ENCODE results near the gene G0S2.

DNA sequence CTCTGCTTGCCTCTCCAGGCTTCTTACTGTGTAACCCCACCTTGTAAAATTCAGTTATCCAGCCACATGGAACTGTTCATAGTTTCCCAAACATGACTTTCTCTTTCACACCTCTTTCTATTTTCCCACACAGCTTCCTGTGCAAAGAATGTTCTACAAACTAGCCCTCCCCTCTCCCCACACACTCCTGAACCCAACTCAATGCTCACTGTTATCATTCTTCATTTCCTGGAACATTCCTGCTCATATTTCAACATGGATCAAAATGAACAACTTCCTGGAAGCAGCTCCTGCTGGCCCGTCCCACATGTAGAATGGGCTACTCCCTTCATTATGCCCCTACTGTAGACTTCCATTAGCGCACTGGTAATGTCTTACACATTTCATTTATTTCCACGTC lies 21.9 kb downstream of the G0S2 start:
- TF ChIP-seq JUND (IDR thresholded peaks at IDR 0.05; ENCODE audit: low read length), result no peak
- no peak for TF ChIP-seq POLR2A (IDR thresholded peaks at IDR 0.05; ENCODE audit: control extremely low read depth in 1 of 2, low read depth in 2 of 2, low read length in 2 of 2)
- TF ChIP-seq EP300 (IDR thresholded peaks at IDR 0.05; ENCODE audit: borderline replicate concordance in 1 of 2, low read depth in 2 of 2, low read length in 2 of 2), result no peak
- TF ChIP-seq TEAD4 (IDR thresholded peaks at IDR 0.05; ENCODE audit: low read depth, low read length), result no peak
- no peak for TF ChIP-seq JUN (IDR thresholded peaks at IDR 0.05; ENCODE audit: low read depth, low read length)
- TF ChIP-seq, protein P1, sequence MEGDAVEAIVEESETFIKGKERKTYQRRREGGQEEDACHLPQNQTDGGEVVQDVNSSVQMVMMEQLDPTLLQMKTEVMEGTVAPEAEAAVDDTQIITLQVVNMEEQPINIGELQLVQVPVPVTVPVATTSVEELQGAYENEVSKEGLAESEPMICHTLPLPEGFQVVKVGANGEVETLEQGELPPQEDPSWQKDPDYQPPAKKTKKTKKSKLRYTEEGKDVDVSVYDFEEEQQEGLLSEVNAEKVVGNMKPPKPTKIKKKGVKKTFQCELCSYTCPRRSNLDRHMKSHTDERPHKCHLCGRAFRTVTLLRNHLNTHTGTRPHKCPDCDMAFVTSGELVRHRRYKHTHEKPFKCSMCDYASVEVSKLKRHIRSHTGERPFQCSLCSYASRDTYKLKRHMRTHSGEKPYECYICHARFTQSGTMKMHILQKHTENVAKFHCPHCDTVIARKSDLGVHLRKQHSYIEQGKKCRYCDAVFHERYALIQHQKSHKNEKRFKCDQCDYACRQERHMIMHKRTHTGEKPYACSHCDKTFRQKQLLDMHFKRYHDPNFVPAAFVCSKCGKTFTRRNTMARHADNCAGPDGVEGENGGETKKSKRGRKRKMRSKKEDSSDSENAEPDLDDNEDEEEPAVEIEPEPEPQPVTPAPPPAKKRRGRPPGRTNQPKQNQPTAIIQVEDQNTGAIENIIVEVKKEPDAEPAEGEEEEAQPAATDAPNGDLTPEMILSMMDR (IDR thresholded peaks at IDR 0.05; ENCODE audit: control extremely low read depth in 1 of 3, insufficient read depth in 1 of 3, low read depth in 1 of 3, low read length in 3 of 3), result no peak
- no peak for TF ChIP-seq POLR2AphosphoS5 (IDR thresholded peaks at IDR 0.05; ENCODE audit: low read depth, low read length)
- TF ChIP-seq, protein P2, sequence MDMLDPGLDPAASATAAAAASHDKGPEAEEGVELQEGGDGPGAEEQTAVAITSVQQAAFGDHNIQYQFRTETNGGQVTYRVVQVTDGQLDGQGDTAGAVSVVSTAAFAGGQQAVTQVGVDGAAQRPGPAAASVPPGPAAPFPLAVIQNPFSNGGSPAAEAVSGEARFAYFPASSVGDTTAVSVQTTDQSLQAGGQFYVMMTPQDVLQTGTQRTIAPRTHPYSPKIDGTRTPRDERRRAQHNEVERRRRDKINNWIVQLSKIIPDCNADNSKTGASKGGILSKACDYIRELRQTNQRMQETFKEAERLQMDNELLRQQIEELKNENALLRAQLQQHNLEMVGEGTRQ (IDR thresholded peaks at IDR 0.05; ENCODE audit: low read length), result no peak

Data from H1 (cell line).